Glutamatergic neuron (in vitro differentiated cells): ENCODE measurements around the gene CPN2. TPM values are rescaled to one million over a fixed set of nuclear protein-coding genes. Genes with fewer than 3 reads are reported as not detected.

ENCODE experiments used
- DNase-seq: peaks from one replicate; pipeline ENCODE4 v3.0.0; 2022
- H3K27ac Mint-ChIP-seq: one replicate; pipeline ENCODE4 v1.8.0; 2020; ENCODE audit warnings: mild to moderate bottlenecking, mixed read lengths, inconsistent platforms; ENCODE audit not compliant: unreplicated experiment
- H3K27me3 Mint-ChIP-seq: one replicate; pipeline ENCODE4 v1.8.0; 2020; ENCODE audit warnings: mild to moderate bottlenecking, moderate library complexity, mixed read lengths, inconsistent platforms; ENCODE audit not compliant: unreplicated experiment
- H3K36me3 Mint-ChIP-seq: one replicate; pipeline ENCODE4 v1.8.0; 2020; ENCODE audit warnings: mild to moderate bottlenecking, mixed read lengths, inconsistent platforms; ENCODE audit not compliant: unreplicated experiment
- H3K4me1 Mint-ChIP-seq: one replicate; pipeline ENCODE4 v1.8.0; 2020; ENCODE audit warnings: mild to moderate bottlenecking, low read depth, mixed read lengths, inconsistent platforms; ENCODE audit not compliant: unreplicated experiment
- H3K4me3 Mint-ChIP-seq: one replicate; pipeline ENCODE4 v1.8.0; 2020; ENCODE audit warnings: mild to moderate bottlenecking, mixed read lengths, inconsistent platforms; ENCODE audit not compliant: unreplicated experiment
- H3K9me3 Mint-ChIP-seq: one replicate; pipeline ENCODE4 v1.8.0; 2020; ENCODE audit warnings: mild to moderate bottlenecking, moderate library complexity, mixed read lengths, inconsistent platforms; ENCODE audit not compliant: unreplicated experiment
- total RNA-seq: library from RNA; stranded (reverse); fragmentation: NEBNext Ultra II Directional; extraction: Animal tissue kit (Norgen Biotek cat#: 25700); gene quantifications from one replicate; pipeline ENCODE4 v1.2.1, GENCODE V29; 2021; ENCODE audit not compliant: unreplicated experiment
- TF ChIP-seq, protein P1 (sequence below): fragments of 200-600 bp; sonication (generic); IDR thresholded peaks from one replicate; pipeline ENCODE4 v1.5.0; 2021; ENCODE audit not compliant: partially characterized antibody, unreplicated experiment

Gene CPN2
- total RNA-seq, 1 donor from 2014 or later: not detected

DNA sequence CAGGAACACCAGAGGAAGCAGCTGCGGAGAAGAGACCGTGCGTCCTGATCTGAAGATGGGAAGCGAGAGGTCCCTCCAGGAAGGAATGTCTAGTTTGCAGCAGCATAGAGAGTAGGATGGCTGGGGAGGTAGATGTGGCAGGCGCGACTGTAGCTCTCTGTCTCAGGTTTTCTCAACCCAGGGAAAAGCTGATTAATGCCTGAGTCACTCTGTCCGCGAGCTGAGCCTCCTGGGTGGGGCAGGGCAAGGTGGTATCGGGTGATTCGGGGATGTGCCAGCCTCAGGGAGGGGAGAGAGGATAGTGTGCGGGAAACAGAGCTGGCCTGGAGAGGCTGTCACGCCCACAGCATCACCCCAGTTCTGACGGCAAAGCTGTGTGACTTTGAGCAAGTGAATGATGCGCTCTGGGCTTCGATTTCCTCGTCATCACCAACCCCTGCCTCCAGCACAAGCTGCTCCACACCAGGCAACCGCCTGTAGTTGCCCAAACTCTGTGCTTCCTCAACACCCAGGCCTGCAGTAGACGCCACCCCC, 28.4 kb downstream of the CPN2 start:
- Mint-ChIP-seq H3K4me3 (no peak overlapping the region), H3K4me1 (no peaks in the 10 kb centered on the region), H3K9me3 (peaks cover 14% of the 10 kb centered on the region), H3K27ac (no peak overlapping the region), H3K27me3 (peaks cover 6% of the 10 kb centered on the region), H3K36me3 (peaks cover 13% of the 10 kb centered on the region)
- TF ChIP-seq, protein P1, sequence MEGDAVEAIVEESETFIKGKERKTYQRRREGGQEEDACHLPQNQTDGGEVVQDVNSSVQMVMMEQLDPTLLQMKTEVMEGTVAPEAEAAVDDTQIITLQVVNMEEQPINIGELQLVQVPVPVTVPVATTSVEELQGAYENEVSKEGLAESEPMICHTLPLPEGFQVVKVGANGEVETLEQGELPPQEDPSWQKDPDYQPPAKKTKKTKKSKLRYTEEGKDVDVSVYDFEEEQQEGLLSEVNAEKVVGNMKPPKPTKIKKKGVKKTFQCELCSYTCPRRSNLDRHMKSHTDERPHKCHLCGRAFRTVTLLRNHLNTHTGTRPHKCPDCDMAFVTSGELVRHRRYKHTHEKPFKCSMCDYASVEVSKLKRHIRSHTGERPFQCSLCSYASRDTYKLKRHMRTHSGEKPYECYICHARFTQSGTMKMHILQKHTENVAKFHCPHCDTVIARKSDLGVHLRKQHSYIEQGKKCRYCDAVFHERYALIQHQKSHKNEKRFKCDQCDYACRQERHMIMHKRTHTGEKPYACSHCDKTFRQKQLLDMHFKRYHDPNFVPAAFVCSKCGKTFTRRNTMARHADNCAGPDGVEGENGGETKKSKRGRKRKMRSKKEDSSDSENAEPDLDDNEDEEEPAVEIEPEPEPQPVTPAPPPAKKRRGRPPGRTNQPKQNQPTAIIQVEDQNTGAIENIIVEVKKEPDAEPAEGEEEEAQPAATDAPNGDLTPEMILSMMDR: no peak
- no peak for DNase-seq

DNA sequence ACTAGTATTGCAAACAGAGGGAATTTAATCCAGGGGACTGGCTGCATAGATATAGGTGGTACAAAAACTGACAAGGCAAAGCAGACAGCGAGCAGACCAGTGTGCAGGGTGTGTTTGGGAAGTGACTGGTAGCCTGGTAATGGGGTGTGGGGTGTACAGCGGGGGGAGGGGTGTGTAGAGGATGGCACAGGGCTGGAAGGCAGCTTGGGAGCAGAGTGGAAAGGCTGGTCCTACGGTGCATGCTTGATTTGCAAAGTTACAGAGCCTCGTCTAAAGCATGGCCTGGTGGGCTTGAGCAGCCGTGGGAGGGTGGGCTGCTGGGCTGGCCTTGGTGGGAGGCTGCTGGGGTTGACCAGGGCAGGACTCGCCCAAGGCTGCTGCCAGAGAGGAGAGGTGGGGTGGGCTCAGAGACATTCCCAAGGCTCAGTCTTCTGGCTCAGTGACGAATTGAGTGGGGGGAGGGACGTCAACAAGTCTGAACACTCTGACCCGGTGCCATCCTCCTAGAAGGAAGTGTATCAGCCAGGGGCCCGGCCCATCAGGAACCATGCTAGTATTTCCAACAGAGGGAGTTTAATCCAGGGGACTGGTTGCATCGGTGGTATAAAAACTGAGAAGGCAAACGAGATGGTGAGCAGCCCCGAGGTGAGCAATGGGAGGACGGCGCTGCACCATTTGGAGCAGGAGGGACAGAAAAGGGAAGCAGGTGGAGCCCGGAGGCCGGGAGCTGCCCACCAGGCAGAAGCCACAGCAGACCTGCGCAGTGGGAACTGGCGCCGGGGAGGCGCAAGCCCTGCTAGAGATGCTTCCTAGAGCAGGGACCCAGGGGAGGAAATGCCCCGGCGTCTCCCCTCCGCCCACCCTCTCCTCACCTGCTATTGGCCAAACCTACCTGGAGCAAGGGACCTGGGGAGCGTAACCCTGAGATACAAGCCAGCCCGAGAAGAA, 29.2 kb downstream of the CPN2 start:
- Mint-ChIP-seq H3K4me1 (no peaks in the 10 kb centered on the region), H3K9me3 (peaks cover 15% of the 10 kb centered on the region), H3K27ac (no peak overlapping the region), H3K4me3 (no peak overlapping the region), H3K36me3 (peaks cover 13% of the 10 kb centered on the region), H3K27me3 (peaks cover 7% of the 10 kb centered on the region)
- TF ChIP-seq, protein P1: no peak
- no peak for DNase-seq

DNA sequence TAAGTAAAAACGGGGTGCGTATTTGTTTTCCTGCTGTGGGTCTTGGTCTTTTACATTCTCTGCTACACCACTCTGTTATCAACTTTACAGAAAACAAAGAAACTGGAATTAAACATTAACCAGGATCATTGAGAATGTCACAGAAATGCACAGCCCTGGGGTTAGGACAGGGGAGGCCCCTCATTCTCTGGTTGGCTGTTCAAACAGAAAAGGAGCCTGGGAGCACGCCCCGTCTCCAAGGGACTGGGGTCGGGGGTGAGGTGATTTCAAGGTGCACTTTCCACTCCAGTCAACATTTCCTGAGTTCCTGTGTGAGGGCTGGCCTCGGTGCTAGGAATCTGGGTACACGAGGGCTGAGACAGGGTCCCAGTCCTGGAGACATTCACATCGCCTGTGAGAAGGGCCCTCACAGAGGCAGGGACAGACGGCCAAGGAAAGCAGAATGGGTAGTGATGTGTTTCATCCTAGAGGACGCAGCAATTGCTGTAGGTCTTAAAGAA, 30.3 kb downstream of the CPN2 start:
- peaks cover 7% of the 10 kb centered on the region for H3K27me3 Mint-ChIP-seq
- DNase-seq: no peak
- TF ChIP-seq, protein P1: no peak
- H3K36me3 Mint-ChIP-seq: peaks cover 13% of the 10 kb centered on the region
- H3K9me3 Mint-ChIP-seq: peaks cover 15% of the 10 kb centered on the region
- H3K4me3 Mint-ChIP-seq: no peak overlapping the region
- no peaks in the 10 kb centered on the region for H3K4me1 Mint-ChIP-seq
- no peak overlapping the region for H3K27ac Mint-ChIP-seq

DNA sequence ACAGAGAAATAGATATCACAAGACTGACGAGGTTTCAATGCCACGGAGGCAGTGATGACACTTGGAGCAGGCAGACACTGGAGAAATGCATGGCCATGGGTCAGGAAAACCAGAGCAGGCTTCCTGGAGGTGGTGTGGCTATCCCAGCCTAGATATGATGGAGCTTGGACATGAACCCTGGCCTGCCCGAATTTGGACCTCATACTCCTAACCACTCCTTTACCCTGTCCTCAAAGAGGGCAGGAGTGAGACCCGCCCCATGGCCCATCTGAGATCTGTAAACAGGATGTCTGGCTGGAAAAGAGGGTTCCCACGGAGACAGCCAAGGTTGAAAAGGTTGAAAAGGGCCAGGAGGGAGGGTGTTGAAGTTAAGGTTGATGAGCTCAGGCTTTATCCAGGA, 31.0 kb downstream of the CPN2 start:
- peaks cover 10% of the 10 kb centered on the region for H3K27me3 Mint-ChIP-seq

More for the DNA sequence above, 31.0 kb downstream of the CPN2 start:
- H3K36me3 Mint-ChIP-seq: peaks cover 13% of the 10 kb centered on the region
- peaks cover 1% of the 10 kb centered on the region for H3K4me1 Mint-ChIP-seq
- TF ChIP-seq, protein P1: no peak
- H3K4me3 Mint-ChIP-seq: no peak overlapping the region
- no peak overlapping the region for H3K27ac Mint-ChIP-seq
- peaks cover 15% of the 10 kb centered on the region for H3K9me3 Mint-ChIP-seq
- no peak for DNase-seq
